HUES48 (cell line): ENCODE results near the gene SCLT1.

Experiments
- H3K27ac ChIP-seq: one replicate; pipeline ENCODE4 v1.7.0; 2013; ENCODE audit warnings: low read depth, low read length, inconsistent platforms
- H3K27me3 ChIP-seq: 2 replicates; pipeline ENCODE4 v1.6.1; 2013; ENCODE audit warnings: mild to moderate bottlenecking, low read length; ENCODE audit not compliant: control insufficient read depth, insufficient read depth
- H3K36me3 ChIP-seq: 2 replicates; pipeline ENCODE4 v1.6.1; 2013; ENCODE audit warnings: low read length; ENCODE audit not compliant: control insufficient read depth, insufficient read depth
- H3K4me1 ChIP-seq: 2 replicates; pipeline ENCODE4 v1.6.1; 2013; ENCODE audit warnings: mild to moderate bottlenecking, low read length; ENCODE audit not compliant: control insufficient read depth, insufficient read depth
- H3K4me3 ChIP-seq: 2 replicates; pipeline ENCODE4 v1.5.1; 2013; ENCODE audit warnings: mild to moderate bottlenecking, low read depth, low read length
- H3K9ac ChIP-seq: 2 replicates; pipeline ENCODE4 v1.6.1; 2013; ENCODE audit warnings: mild to moderate bottlenecking, low read depth, low read length, moderate library complexity
- H3K9me3 ChIP-seq: 2 replicates; pipeline ENCODE4 v1.6.1; 2013; ENCODE audit warnings: low read length; ENCODE audit not compliant: control insufficient read depth, insufficient read depth

SCLT1 gene

GRCh38 chr4:129110931-129111330 lies 17.6 kb upstream of the SCLT1 start:
- Histone ChIP-seq H3K9me3 (no peaks in the 10 kb centered on the region), H3K4me1 (peaks cover 15% of the 10 kb centered on the region), H3K27ac (no peak overlapping the region), H3K9ac (no peak overlapping the region), H3K27me3 (no peaks in the 10 kb centered on the region), H3K4me3 (no peak overlapping the region), H3K36me3 (no peaks in the 10 kb centered on the region)

- H3K27ac ChIP-seq, result no peak overlapping the region
- peaks cover 15% of the 10 kb centered on the region for H3K4me1 ChIP-seq
- H3K9ac ChIP-seq, result no peak overlapping the region
- H3K27me3 ChIP-seq, result no peaks in the 10 kb centered on the region
- no peak overlapping the region for H3K4me3 ChIP-seq
- H3K9me3 ChIP-seq, result no peaks in the 10 kb centered on the region
- no peaks in the 10 kb centered on the region for H3K36me3 ChIP-seq
These were observed 16.9 kb upstream of the SCLT1 start for GRCh38 chr4:129109965-129110824.

GRCh38 chr4:129098531-129099001 lies 5.2 kb upstream of the SCLT1 start:
- Histone ChIP-seq H3K27me3 (no peaks in the 10 kb centered on the region), H3K36me3 (no peaks in the 10 kb centered on the region), H3K9me3 (no peaks in the 10 kb centered on the region), H3K4me1 (no peaks in the 10 kb centered on the region), H3K27ac (no peak overlapping the region), H3K4me3 (no peak overlapping the region; the same call in 1 of the 2 replicates), H3K9ac (no peak overlapping the region)

GRCh38 chr4:129095811-129096454 lies 2.6 kb upstream of the SCLT1 start, which contains the start of gene C4orf33:
Gene C4orf33, plus strand, starts transcription at chr4:129096152. Its CDS starts 6,459 bp downstream, at chr4:129102611.
- Histone ChIP-seq H3K27ac (peak within 1 kb of the TSS; percentile 75), H3K4me3 (peak within 1 kb of the TSS; percentile 88), H3K4me1 (no peaks in the 10 kb centered on the region), H3K27me3 (no peaks in the 10 kb centered on the region), H3K36me3 (no peaks in the 10 kb centered on the region), H3K9ac (peak within 1 kb of the TSS; percentile 46), H3K9me3 (no peaks in the 10 kb centered on the region)

- H3K9me3 ChIP-seq, result no peaks in the 10 kb centered on the region
- H3K4me1 ChIP-seq, result no peaks in the 10 kb centered on the region
- H3K9ac ChIP-seq, result no peak overlapping the region
- H3K36me3 ChIP-seq, result no peaks in the 10 kb centered on the region
- H3K27me3 ChIP-seq, result no peaks in the 10 kb centered on the region
- H3K27ac ChIP-seq, result no peak overlapping the region
- H3K4me3 ChIP-seq, result no peak overlapping the region; the same call in 1 of the 2 replicates
These were observed 1.0 kb upstream of the SCLT1 start for GRCh38 chr4:129094347-129094746.

GRCh38 chr4:129092631-129093190 lies 628 bp downstream of the SCLT1 start:
- Histone ChIP-seq H3K27ac (peak overlapping the region; percentile 98), H3K36me3 (no peaks in the 10 kb centered on the region), H3K9me3 (no peaks in the 10 kb centered on the region), H3K9ac (peak overlapping the region; percentile 89), H3K4me3 (peak overlapping the region; percentile 86), H3K27me3 (no peaks in the 10 kb centered on the region), H3K4me1 (no peaks in the 10 kb centered on the region)

- Histone ChIP-seq H3K9ac (no peak overlapping the region), H3K36me3 (no peaks in the 10 kb centered on the region), H3K4me1 (no peaks in the 10 kb centered on the region), H3K27ac (no peak overlapping the region), H3K4me3 (no peak overlapping the region), H3K27me3 (no peaks in the 10 kb centered on the region), H3K9me3 (peaks cover 3% of the 10 kb centered on the region; the same call in 1 of the 2 replicates)
These were observed 5.8 kb downstream of the SCLT1 start for GRCh38 chr4:129087516-129087915.

- H3K9ac ChIP-seq, result no peak overlapping the region
- no peak overlapping the region for H3K27ac ChIP-seq
- no peak overlapping the region for H3K4me3 ChIP-seq
- peaks cover 11% of the 10 kb centered on the region for H3K36me3 ChIP-seq
- H3K4me1 ChIP-seq, result no peaks in the 10 kb centered on the region
- no peaks in the 10 kb centered on the region for H3K27me3 ChIP-seq
- H3K9me3 ChIP-seq, result peaks cover 13% of the 10 kb centered on the region
These were observed 7.9 kb downstream of the SCLT1 start for GRCh38 chr4:129085472-129085871.

- Histone ChIP-seq H3K27me3 (no peaks in the 10 kb centered on the region), H3K9ac (no peak overlapping the region), H3K4me1 (no peaks in the 10 kb centered on the region), H3K27ac (no peak overlapping the region), H3K36me3 (peaks cover 23% of the 10 kb centered on the region), H3K9me3 (peaks cover 25% of the 10 kb centered on the region), H3K4me3 (no peak overlapping the region)
These were observed 11.0 kb downstream of the SCLT1 start for GRCh38 chr4:129082302-129082701.

GRCh38 chr4:129080129-129080528 lies 13.2 kb downstream of the SCLT1 start:
- Histone ChIP-seq H3K36me3 (peaks cover 23% of the 10 kb centered on the region), H3K9ac (no peak overlapping the region), H3K4me3 (no peak overlapping the region), H3K27ac (no peak overlapping the region), H3K27me3 (no peaks in the 10 kb centered on the region), H3K4me1 (no peaks in the 10 kb centered on the region), H3K9me3 (peaks cover 22% of the 10 kb centered on the region)

GRCh38 chr4:129077326-129077725 lies 16.0 kb downstream of the SCLT1 start:
- Histone ChIP-seq H3K27ac (no peak overlapping the region), H3K27me3 (no peaks in the 10 kb centered on the region), H3K9me3 (peaks cover 22% of the 10 kb centered on the region), H3K4me1 (no peaks in the 10 kb centered on the region), H3K4me3 (no peak overlapping the region), H3K9ac (no peak overlapping the region), H3K36me3 (peaks cover 25% of the 10 kb centered on the region)
